Body of pancreas (tissue), 4 donors: ENCODE measurements around the gene ZBTB11. TPM values are rescaled to one million over a fixed set of nuclear protein-coding genes. Genes with fewer than 3 reads are reported as not detected.
"Not testable (repeated sequence)": the region's sequence is repeated elsewhere in the genome, so short reads cannot be mapped to it uniquely, and the experiment has no call there.

Experiments
- ATAC-seq: fragments of 150-250 bp; one replicate; pipeline ENCODE4 v1.9.1; 2016
- DNase-seq, 4 donors: peaks; one replicate each; pipeline ENCODE4 v3.0.0-alpha.2; 2019
- H3K27ac ChIP-seq, 4 donors: fragments of 200-600 bp; sonication (generic); 1 replicate in 3 of 4; 2 replicates in 1 of 4; pipeline versions ENCODE4 v1.5.1 to v1.6.1; 2016 to 2019; ENCODE audit warnings: mild to moderate bottlenecking in 1 of 4, mixed read lengths in 1 of 4, moderate library complexity in 1 of 4
- H3K27me3 ChIP-seq, 2 donors: fragments of 200-600 bp; sonication (generic); one replicate each; pipeline ENCODE4 v1.6.0; 2016; ENCODE audit warnings: mild to moderate bottlenecking in 1 of 2
- H3K36me3 ChIP-seq, 2 donors: fragments of 200-600 bp; sonication (generic); replicated peaks in 1 of 2; 2 replicates each; pipeline ENCODE4 v1.5.1; 2016; ENCODE audit warnings: low read depth in 2 of 2; ENCODE audit not compliant: insufficient read depth in 1 of 2
- H3K4me1 ChIP-seq: fragments of 200-600 bp; sonication (generic); one replicate; pipeline ENCODE4 v1.6.0; 2016
- H3K4me3 ChIP-seq, 2 donors: fragments of 200-600 bp; sonication (generic); 1 replicate in 1 of 2; 2 replicates in 1 of 2; pipeline ENCODE4 v1.5.1; 2016 to 2019
- H3K9me3 ChIP-seq, 3 donors: fragments of 200-600 bp; sonication (generic); 1 replicate in 2 of 3; 2 replicates in 1 of 3; pipeline ENCODE4 v1.5.1; 2016
- POLR2A ChIP-seq, 3 donors: fragments of 450-650 bp; IDR thresholded peaks; one replicate each; pipeline ENCODE4 v1.6.1; 2016; ENCODE audit warnings: antibody characterized with exemption in 3 of 3, mild to moderate bottlenecking in 2 of 3
- WGBS, 2 donors: methylation state at CpG; one replicate each; pipeline ENCODE4 v1.1.5; 2017; 5-methylcytosine and 5-hydroxymethylcytosine counted together
- intact Hi-C: fragments of 100-400 bp; cut with DNase I; formaldehyde crosslinking; loops from one replicate; pipeline ENCODE4 v1.15.1; 2023
- small RNA-seq: library from RNA; depleted of rRNA; stranded (forward); fragments of <200 nt; gene quantifications from one replicate; pipeline ENCODE3, GENCODE V24; 2016
- total RNA-seq, 2 donors: library from RNA; depleted of rRNA; stranded (reverse); fragments of >200 nt; gene quantifications; one replicate each; pipeline ENCODE4 v1.1.0, GENCODE V29; 2016
- TF ChIP-seq, protein P1 (sequence below), 7 experiments: fragments of 450-650 bp in 4 of 7; fragments of 200-600 bp in 3 of 7; sonication (generic) in 3 of 7; IDR thresholded peaks; one replicate each; pipeline ENCODE4 v1.5.1; 2016 to 2019; ENCODE audit warnings: antibody characterized with exemption in 7 of 7

ZBTB11 gene
- total RNA-seq, 2 donors from 2014 or later, result 11.5 to 20.5 TPM

DNA sequence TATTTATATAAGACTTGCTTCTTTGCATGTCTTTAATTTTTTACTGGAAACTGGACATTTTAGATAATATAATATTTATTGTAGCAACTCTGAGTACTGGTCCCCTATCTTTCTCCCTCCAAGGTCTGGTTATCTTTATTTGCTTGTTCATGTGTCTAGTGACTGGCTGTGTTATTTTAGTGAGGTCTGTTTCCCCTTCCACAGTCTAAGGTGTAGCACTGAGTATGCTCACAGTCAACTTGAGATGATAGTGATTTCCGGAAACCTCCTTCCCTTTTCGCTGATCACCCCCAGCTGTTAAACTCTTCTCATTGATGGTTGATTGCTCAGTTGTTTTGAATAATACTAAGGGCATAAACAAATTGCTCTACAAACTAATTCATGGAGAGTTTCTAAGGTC is 65.9 kb downstream of the ZBTB11 start:
- H3K4me1 ChIP-seq, result no peaks in the 10 kb centered on the region
- H3K4me3 ChIP-seq, result no peak overlapping the region
- 84 to 94% methylated on average over 2 of the region's 2 CpGs for whole genome bisulfite sequencing, 2 donors
- intact Hi-C loops, result no loop called here
- no peaks in the 10 kb centered on the region for H3K27me3 ChIP-seq
- no peak overlapping the region for H3K27ac ChIP-seq
- TF ChIP-seq, protein P1, sequence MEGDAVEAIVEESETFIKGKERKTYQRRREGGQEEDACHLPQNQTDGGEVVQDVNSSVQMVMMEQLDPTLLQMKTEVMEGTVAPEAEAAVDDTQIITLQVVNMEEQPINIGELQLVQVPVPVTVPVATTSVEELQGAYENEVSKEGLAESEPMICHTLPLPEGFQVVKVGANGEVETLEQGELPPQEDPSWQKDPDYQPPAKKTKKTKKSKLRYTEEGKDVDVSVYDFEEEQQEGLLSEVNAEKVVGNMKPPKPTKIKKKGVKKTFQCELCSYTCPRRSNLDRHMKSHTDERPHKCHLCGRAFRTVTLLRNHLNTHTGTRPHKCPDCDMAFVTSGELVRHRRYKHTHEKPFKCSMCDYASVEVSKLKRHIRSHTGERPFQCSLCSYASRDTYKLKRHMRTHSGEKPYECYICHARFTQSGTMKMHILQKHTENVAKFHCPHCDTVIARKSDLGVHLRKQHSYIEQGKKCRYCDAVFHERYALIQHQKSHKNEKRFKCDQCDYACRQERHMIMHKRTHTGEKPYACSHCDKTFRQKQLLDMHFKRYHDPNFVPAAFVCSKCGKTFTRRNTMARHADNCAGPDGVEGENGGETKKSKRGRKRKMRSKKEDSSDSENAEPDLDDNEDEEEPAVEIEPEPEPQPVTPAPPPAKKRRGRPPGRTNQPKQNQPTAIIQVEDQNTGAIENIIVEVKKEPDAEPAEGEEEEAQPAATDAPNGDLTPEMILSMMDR (IDR thresholded peaks at IDR 0.05), result no peak
- TF ChIP-seq POLR2A (IDR thresholded peaks at IDR 0.05), result no peak
- no peak for ATAC-seq
- H3K36me3 ChIP-seq, result no peaks in the 10 kb centered on the region
- no peak for DNase-seq
- no peaks in the 10 kb centered on the region for H3K9me3 ChIP-seq

DNA sequence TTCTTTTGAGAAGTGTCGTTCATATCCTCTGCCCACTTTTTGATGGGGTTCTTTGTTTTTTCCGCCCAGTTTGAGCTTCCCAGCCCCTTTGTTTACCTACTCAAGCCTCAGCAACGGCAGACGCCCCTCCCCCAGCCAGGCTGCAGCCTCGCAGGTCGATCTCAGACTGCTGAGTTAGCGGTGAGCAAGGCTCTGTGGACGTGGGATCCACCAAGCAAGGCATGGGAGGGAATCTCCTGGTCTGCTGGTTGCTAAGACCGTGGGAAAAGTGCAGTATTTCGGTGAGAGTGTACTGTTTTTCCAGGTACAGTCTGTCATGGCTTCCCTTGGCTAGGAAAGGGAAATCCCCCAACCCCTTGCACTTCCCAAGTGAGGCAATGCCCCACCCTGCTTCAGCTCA is 71.5 kb downstream of the ZBTB11 start:
- H3K27ac ChIP-seq, H3K36me3 ChIP-seq, H3K9me3 ChIP-seq, ATAC-seq, H3K4me3 ChIP-seq, H3K4me1 ChIP-seq, DNase-seq, H3K27me3 ChIP-seq, intact Hi-C loops: not testable (repeated sequence)
- 57 to 61% methylated on average over 10 of the region's 10 CpGs for WGBS, 2 donors

DNA sequence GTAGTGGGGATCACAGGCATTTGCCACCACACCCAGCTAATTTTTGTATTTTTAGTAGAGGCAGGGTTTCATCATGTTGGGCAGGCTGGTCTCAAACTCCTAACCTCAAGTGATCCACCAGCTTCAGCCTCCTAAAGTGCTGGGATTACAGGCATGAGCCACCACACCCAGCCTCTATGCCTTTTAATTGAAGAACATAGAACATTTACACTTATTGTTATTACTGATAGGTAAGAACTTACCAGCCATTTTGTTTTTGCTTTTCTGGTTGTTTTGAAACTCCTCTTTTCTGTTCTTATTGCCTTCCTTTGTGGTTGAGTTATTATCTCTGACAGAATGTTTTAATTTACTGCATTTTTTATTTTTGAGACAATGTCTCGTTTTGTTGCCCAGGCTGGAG is 73.7 kb downstream of the ZBTB11 start:
- DNase-seq (no peak), ATAC-seq (no peak)
- Histone ChIP-seq H3K4me1 (no peaks in the 10 kb centered on the region), H3K27me3 (no peaks in the 10 kb centered on the region), H3K4me3 (no peak overlapping the region), H3K36me3 (no peaks in the 10 kb centered on the region), H3K9me3 (no peaks in the 10 kb centered on the region), H3K27ac (no peak overlapping the region)
- intact Hi-C loops, result no loop called here
- TF ChIP-seq, protein P1 (IDR thresholded peaks at IDR 0.05), result no peak
- 95 to 100% methylated on average over 1 of the region's 1 CpG for WGBS, 2 donors

DNA sequence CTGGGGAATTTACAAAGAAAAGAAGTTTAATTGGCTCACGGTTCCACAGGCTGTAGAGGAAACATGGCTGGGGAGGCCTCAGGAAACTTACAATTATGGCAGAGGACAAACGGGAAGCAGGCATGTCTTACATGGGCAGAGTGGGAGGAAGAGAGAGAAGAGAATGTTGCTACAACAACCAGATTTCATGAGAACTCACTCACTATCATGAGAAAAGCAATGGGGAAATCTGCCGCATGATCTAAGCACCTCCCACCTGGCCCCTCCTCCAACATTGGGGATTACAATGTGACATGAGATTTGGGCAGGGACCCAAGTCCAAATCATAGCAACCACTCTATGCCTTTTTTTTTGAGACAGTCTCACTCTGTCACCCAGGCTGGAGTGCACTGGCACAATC is 74.2 kb downstream of the ZBTB11 start:
- Histone ChIP-seq H3K4me1 (no peaks in the 10 kb centered on the region), H3K9me3 (no peaks in the 10 kb centered on the region), H3K36me3 (no peaks in the 10 kb centered on the region), H3K4me3 (no peak overlapping the region), H3K27ac (no peak overlapping the region), H3K27me3 (no peaks in the 10 kb centered on the region)
- TF ChIP-seq, protein P1 (IDR thresholded peaks at IDR 0.05), result no peak
- TF ChIP-seq POLR2A (IDR thresholded peaks at IDR 0.05), result no peak
- WGBS, 2 donors, result 88 to 89% methylated on average over 3 of the region's 3 CpGs
- no peak for ATAC-seq
- DNase-seq, result no peak
- intact Hi-C loops, result no loop called here

Small RNA genes within 50 kb of the gene (small RNA-seq; reads per million reads assigned to genes)
- gene RF00019, result not detected
- gene RNU6-1256P, result not detected
- not detected for gene RNY1P12

Other genes with a start within 250 kb of the ZBTB11 start
- gene SENP7, start 163.9 kb downstream of the ZBTB11 start, total RNA-seq, result 10 to 100 TPM; 23.1 to 23.4 TPM
- 1 to 10 TPM; 3.3 to 9.9 TPM for gene TRMT10C, start 115.3 kb downstream of the ZBTB11 start, total RNA-seq
- gene PCNP, start 103.0 kb downstream of the ZBTB11 start, total RNA-seq, result 10 to 100 TPM; 48.5 to 76.3 TPM
- 100 to 1,000 TPM; 616 to 646 TPM for gene RPL24, start 9.6 kb upstream of the ZBTB11 start, total RNA-seq
- 1 to 10 TPM; 3.3 to 3.4 TPM for gene CEP97, start 47.5 kb upstream of the ZBTB11 start, total RNA-seq
- 1 to 10 TPM; 3.1 to 4.6 TPM for gene NXPE3, start 102.1 kb upstream of the ZBTB11 start, total RNA-seq
- gene NFKBIZ, start 172.4 kb upstream of the ZBTB11 start, total RNA-seq, result 10 to 100 TPM; 30.1 to 92.3 TPM